ENCODE results near the gene DDX17.
A peak's percentile ranks its signal among the peaks of the same experiment; 100 is the strongest.

DDX17 gene

GRCh38 chr22:38506118-38506962 lies at the start of gene DDX17:
Gene DDX17 (minus strand): TSS chr22:38506311.
- DNase-seq (ENCODE audit: low spot score): peak; percentile 99

- DNase-seq (ENCODE audit: low spot score): no peak
Observed at GRCh38 chr22:38554281-38554680, 48.2 kb upstream of the DDX17 start.

- DNase-seq (ENCODE audit: low spot score): no peak
Observed at GRCh38 chr22:38549101-38549894, 43.2 kb upstream of the DDX17 start.

GRCh38 chr22:38540701-38541100 lies 34.6 kb upstream of the DDX17 start:
- no peak for DNase-seq (ENCODE audit: low spot score)

GRCh38 chr22:38531251-38531938 lies 25.3 kb upstream of the DDX17 start:
- no peak for DNase-seq (ENCODE audit: low spot score)

GRCh38 chr22:38524429-38524828 lies 18.3 kb upstream of the DDX17 start:
- DNase-seq (ENCODE audit: low spot score): no peak

- DNase-seq (ENCODE audit: low spot score): no peak
Observed at GRCh38 chr22:38523479-38523878, 17.4 kb upstream of the DDX17 start.

- DNase-seq (ENCODE audit: low spot score): no peak
Observed at GRCh38 chr22:38523029-38523428, 16.9 kb upstream of the DDX17 start.

GRCh38 chr22:38519453-38520250 lies 13.5 kb upstream of the DDX17 start:
- DNase-seq (ENCODE audit: low spot score): peak; percentile 71

- DNase-seq (ENCODE audit: low spot score): no peak
Observed at GRCh38 chr22:38518620-38519019, 12.5 kb upstream of the DDX17 start.

- DNase-seq (ENCODE audit: low spot score): no peak
Observed at GRCh38 chr22:38513063-38513462, 7.0 kb upstream of the DDX17 start.

GRCh38 chr22:38510416-38510970 lies 4.4 kb upstream of the DDX17 start:
- no peak for DNase-seq (ENCODE audit: low spot score)

- DNase-seq (ENCODE audit: low spot score): peak; percentile 85
Observed at GRCh38 chr22:38505541-38506117, 482 bp downstream of the DDX17 start.

- DNase-seq (ENCODE audit: low spot score): no peak
Observed at GRCh38 chr22:38504731-38505540, 1.2 kb downstream of the DDX17 start.

GRCh38 chr22:38503021-38503420 lies 3.1 kb downstream of the DDX17 start:
- no peak for DNase-seq (ENCODE audit: low spot score)

GRCh38 chr22:38501797-38502672 lies 4.1 kb downstream of the DDX17 start:
- no peak for DNase-seq (ENCODE audit: low spot score)

GRCh38 chr22:38497869-38498268 lies 8.2 kb downstream of the DDX17 start:
- no peak for DNase-seq (ENCODE audit: low spot score)

- DNase-seq (ENCODE audit: low spot score): no peak
Observed at GRCh38 chr22:38494939-38495338, 11.2 kb downstream of the DDX17 start.

GRCh38 chr22:38494498-38494897 lies 11.6 kb downstream of the DDX17 start:
- DNase-seq (ENCODE audit: low spot score): no peak
